Body of pancreas (tissue), 4 donors: ENCODE measurements around the gene GRIN1. TPM values are rescaled to one million over a fixed set of nuclear protein-coding genes. Genes with fewer than 3 reads are reported as not detected.

Experiments
- ATAC-seq: fragments of 150-250 bp; one replicate; pipeline ENCODE4 v1.9.1; 2016
- DNase-seq, 4 donors: peaks; one replicate each; pipeline ENCODE4 v3.0.0-alpha.2; 2019
- H3K27ac ChIP-seq, 4 donors: fragments of 200-600 bp; sonication (generic); 1 replicate in 3 of 4; 2 replicates in 1 of 4; pipeline versions ENCODE4 v1.5.1 to v1.6.1; 2016 to 2019; ENCODE audit warnings: mild to moderate bottlenecking in 1 of 4, mixed read lengths in 1 of 4, moderate library complexity in 1 of 4
- H3K27me3 ChIP-seq, 2 donors: fragments of 200-600 bp; sonication (generic); one replicate each; pipeline ENCODE4 v1.6.0; 2016; ENCODE audit warnings: mild to moderate bottlenecking in 1 of 2
- H3K36me3 ChIP-seq, 2 donors: fragments of 200-600 bp; sonication (generic); replicated peaks in 1 of 2; 2 replicates each; pipeline ENCODE4 v1.5.1; 2016; ENCODE audit warnings: low read depth in 2 of 2; ENCODE audit not compliant: insufficient read depth in 1 of 2
- H3K4me1 ChIP-seq: fragments of 200-600 bp; sonication (generic); one replicate; pipeline ENCODE4 v1.6.0; 2016
- H3K4me3 ChIP-seq, 2 donors: fragments of 200-600 bp; sonication (generic); 1 replicate in 1 of 2; 2 replicates in 1 of 2; pipeline ENCODE4 v1.5.1; 2016 to 2019
- H3K9me3 ChIP-seq, 3 donors: fragments of 200-600 bp; sonication (generic); 1 replicate in 2 of 3; 2 replicates in 1 of 3; pipeline ENCODE4 v1.5.1; 2016
- CTCF ChIP-seq, 7 experiments: fragments of 450-650 bp in 4 of 7; fragments of 200-600 bp in 3 of 7; sonication (generic) in 3 of 7; IDR thresholded peaks; one replicate each; pipeline ENCODE4 v1.5.1; 2016 to 2019; ENCODE audit warnings: antibody characterized with exemption in 7 of 7
- POLR2A ChIP-seq, 3 donors: fragments of 450-650 bp; IDR thresholded peaks; one replicate each; pipeline ENCODE4 v1.6.1; 2016; ENCODE audit warnings: antibody characterized with exemption in 3 of 3, mild to moderate bottlenecking in 2 of 3
- WGBS, 2 donors: methylation state at CpG; one replicate each; pipeline ENCODE4 v1.1.5; 2017; 5-methylcytosine and 5-hydroxymethylcytosine counted together
- intact Hi-C: fragments of 100-400 bp; cut with DNase I; formaldehyde crosslinking; loops from one replicate; pipeline ENCODE4 v1.15.1; 2023
- total RNA-seq, 2 donors: library from RNA; depleted of rRNA; stranded (reverse); fragments of >200 nt; gene quantifications; one replicate each; pipeline ENCODE4 v1.1.0, GENCODE V29; 2016

GRIN1 gene
- total RNA-seq, 2 donors from 2014 or later, result not detected

GRCh38 chr9:137178939-137179630 is 40.1 kb downstream of the GRIN1 start:
- intact Hi-C loops, result no loop called here
- WGBS, 2 donors, result 85 to 90% methylated on average over 13 to 15 of the region's 19 CpGs
- TF ChIP-seq CTCF (IDR thresholded peaks at IDR 0.05) (no peak), POLR2A (IDR thresholded peaks at IDR 0.05) (no peak)
- Histone ChIP-seq H3K4me1 (no peaks in the 10 kb centered on the region), H3K27me3 (no peaks in the 10 kb centered on the region), H3K4me3 (no peak overlapping the region), H3K9me3 (no peaks in the 10 kb centered on the region), H3K27ac (no peak overlapping the region), H3K36me3 (peaks cover 25 to 39% of the 10 kb centered on the region in 2 donors)
- ATAC-seq (no peak), DNase-seq (no peak)

DNA sequence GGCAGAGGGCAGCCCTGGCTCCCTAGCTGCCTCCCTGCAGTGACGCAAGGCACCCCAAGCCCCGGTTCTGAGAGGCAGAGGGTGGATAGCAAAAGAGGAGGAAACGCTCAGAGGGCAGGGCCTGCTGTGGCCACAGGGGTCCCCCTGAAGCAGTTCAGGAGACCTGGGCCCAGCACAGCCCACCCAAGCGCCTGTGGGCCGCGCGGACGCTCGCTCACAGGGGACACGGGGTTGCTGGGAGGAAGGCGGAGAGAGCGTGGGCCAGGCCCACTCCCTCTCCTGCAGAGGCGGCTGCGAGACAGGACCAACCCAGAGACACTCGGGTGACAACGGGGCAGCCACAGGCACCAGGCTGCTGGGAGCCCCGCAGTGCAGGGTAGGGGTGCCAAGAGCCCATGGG is 40.8 kb downstream of the GRIN1 start:
- no peaks in the 10 kb centered on the region for H3K9me3 ChIP-seq
- H3K4me1 ChIP-seq, result no peaks in the 10 kb centered on the region
- ATAC-seq, result no peak
- no peaks in the 10 kb centered on the region for H3K27me3 ChIP-seq
- no peak for TF ChIP-seq CTCF (IDR thresholded peaks at IDR 0.05)
- no peak for TF ChIP-seq POLR2A (IDR thresholded peaks at IDR 0.05)
- DNase-seq, result no peak
- peaks cover 25 to 39% of the 10 kb centered on the region in 2 donors for H3K36me3 ChIP-seq
- H3K4me3 ChIP-seq, result no peak overlapping the region
- 95 to 97% methylated on average over 9 to 17 of the region's 17 CpGs for WGBS, 2 donors
- H3K27ac ChIP-seq, result no peak overlapping the region
- intact Hi-C loops, result loop anchor here (5.0 kb wide), 1 partner anchor 47 kb away; no protein-coding TSS in a partner anchor

- no peak for TF ChIP-seq POLR2A (IDR thresholded peaks at IDR 0.05)
- TF ChIP-seq CTCF (IDR thresholded peaks at IDR 0.05), result no peak
- H3K36me3 ChIP-seq, result peaks cover 25 to 40% of the 10 kb centered on the region in 2 donors
- H3K27me3 ChIP-seq, result no peaks in the 10 kb centered on the region
- no peak for ATAC-seq
- intact Hi-C loops, result loop anchor here (5.0 kb wide), 1 partner anchor 48 kb away; no protein-coding TSS in a partner anchor
- no peaks in the 10 kb centered on the region for H3K9me3 ChIP-seq
- no peak overlapping the region for H3K27ac ChIP-seq
- WGBS, 2 donors, result 90 to 100% methylated on average over 3 to 18 of the region's 20 CpGs
- no peak overlapping the region for H3K4me3 ChIP-seq
- H3K4me1 ChIP-seq, result peaks cover under 1% of the 10 kb centered on the region
- DNase-seq, result no peak
Observed at GRCh38 chr9:137180491-137180890, 41.5 kb downstream of the GRIN1 start.

- no peak for TF ChIP-seq POLR2A (IDR thresholded peaks at IDR 0.05)
- no peak for TF ChIP-seq CTCF (IDR thresholded peaks at IDR 0.05)
- Histone ChIP-seq H3K4me3 (no peak overlapping the region), H3K27ac (no peak overlapping the region), H3K27me3 (no peaks in the 10 kb centered on the region), H3K4me1 (peaks cover 13% of the 10 kb centered on the region), H3K36me3 (peaks cover 25 to 40% of the 10 kb centered on the region in 2 donors), H3K9me3 (no peaks in the 10 kb centered on the region)
- 92 to 94% methylated on average over 18 to 22 of the region's 22 CpGs for WGBS, 2 donors
- DNase-seq (no peak), ATAC-seq (no peak)
- intact Hi-C loops, result loop anchor here (5.0 kb wide), 1 partner anchor 49 kb away; no protein-coding TSS in a partner anchor
Observed at GRCh38 chr9:137181680-137182079, 42.7 kb downstream of the GRIN1 start.

DNA sequence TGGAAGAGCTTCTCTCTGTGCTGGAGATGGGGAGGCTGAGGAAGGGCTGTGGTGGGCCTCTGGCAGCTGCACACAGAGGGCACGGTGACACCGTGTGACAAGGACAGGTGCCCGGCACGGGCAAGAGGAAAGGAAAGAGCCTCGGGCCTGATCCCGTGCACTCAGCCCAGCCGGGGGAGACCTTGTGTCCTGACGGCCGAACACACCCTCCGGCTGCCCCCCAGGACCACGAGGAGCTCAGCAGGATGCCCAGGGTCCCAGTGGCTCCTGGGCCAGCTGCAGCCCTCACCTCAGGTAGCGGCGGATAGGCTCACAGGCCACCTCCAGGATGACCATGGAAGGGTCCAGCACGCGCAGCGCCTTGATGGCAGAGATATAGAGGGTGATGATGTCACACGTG is 43.9 kb downstream of the GRIN1 start:
- ATAC-seq (no peak), DNase-seq (no peak)
- no peak for TF ChIP-seq POLR2A (IDR thresholded peaks at IDR 0.05)
- TF ChIP-seq CTCF (IDR thresholded peaks at IDR 0.05), result no peak
- peaks cover 24% of the 10 kb centered on the region for H3K4me1 ChIP-seq
- no peaks in the 10 kb centered on the region for H3K9me3 ChIP-seq
- H3K36me3 ChIP-seq, result peaks cover 25 to 40% of the 10 kb centered on the region in 2 donors
- no peak overlapping the region for H3K4me3 ChIP-seq
- H3K27ac ChIP-seq, result no peak overlapping the region
- no peaks in the 10 kb centered on the region for H3K27me3 ChIP-seq
- intact Hi-C loops, result loop anchor here (5.0 kb wide), 1 partner anchor 51 kb away; no protein-coding TSS in a partner anchor
- WGBS, 2 donors, result 88 to 98% methylated on average over 5 to 14 of the region's 17 CpGs
